IPS-15b (cell line): ENCODE results near the gene GTF3C2.

Experiments used
- H3K27me3 ChIP-seq: one replicate; pipeline ENCODE4 v1.6.1; 2013; ENCODE audit warnings: low read length; ENCODE audit not compliant: control insufficient read depth, insufficient read depth
- H3K36me3 ChIP-seq: one replicate; pipeline ENCODE4 v1.6.1; 2013; ENCODE audit warnings: low read length; ENCODE audit not compliant: control insufficient read depth, insufficient read depth
- H3K4me1 ChIP-seq: one replicate; pipeline ENCODE4 v1.6.1; 2013; ENCODE audit warnings: mild to moderate bottlenecking, low read length; ENCODE audit not compliant: control insufficient read depth, insufficient read depth
- H3K4me3 ChIP-seq: one replicate; pipeline ENCODE4 v1.5.1; 2013; ENCODE audit warnings: low read depth, low read length
- H3K9ac ChIP-seq: one replicate; pipeline ENCODE4 v1.6.1; 2013; ENCODE audit warnings: low read depth, mild to moderate bottlenecking, low read length
- H3K9me3 ChIP-seq: one replicate; pipeline ENCODE4 v1.6.1; 2013; ENCODE audit warnings: mild to moderate bottlenecking, low read length; ENCODE audit not compliant: control insufficient read depth, insufficient read depth

GTF3C2 gene

GRCh38 chr2:27378809-27379290 is 22.3 kb upstream of the GTF3C2 start:
- Histone ChIP-seq H3K9me3 (no peaks in the 10 kb centered on the region), H3K9ac (peak overlapping the region; percentile 97), H3K27me3 (no peaks in the 10 kb centered on the region), H3K4me3 (no peak overlapping the region), H3K36me3 (peaks cover 61% of the 10 kb centered on the region), H3K4me1 (peaks cover 9% of the 10 kb centered on the region)

DNA sequence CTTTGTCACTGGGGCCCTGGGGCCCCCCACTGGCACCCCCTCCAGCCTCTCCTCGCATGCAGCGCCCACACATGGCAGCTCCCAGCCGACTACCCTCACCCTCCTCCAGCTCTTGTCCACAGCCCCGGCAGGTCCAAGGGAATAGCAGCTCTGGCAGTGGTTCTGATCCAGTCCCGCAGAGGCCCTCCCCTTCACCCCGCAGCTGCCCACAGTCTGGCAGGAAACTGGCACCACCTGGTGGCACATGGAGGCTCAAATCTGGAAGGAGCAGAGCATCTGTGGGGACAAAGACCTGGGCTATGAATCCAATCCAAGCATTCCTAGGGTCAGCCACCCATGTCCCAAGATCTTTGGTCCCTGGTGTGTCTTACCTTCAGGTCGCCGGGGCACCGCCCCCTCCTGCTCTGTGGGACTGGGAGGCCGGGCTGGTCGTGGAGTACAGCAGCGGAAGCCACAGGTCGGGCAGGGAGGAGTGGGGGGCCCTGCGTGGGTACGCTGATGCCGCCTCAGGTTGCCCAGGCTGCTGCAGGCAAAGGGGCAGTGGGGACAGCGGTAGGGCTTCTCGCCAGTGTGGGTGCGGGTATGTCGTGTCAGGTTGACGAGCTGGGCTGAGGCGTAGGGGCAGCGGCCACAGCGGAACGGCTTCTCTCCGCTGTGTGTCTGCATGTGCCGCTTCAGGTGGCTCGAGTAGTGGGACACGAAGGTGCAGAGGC is 21.7 kb upstream of the GTF3C2 start:
- Histone ChIP-seq H3K36me3 (peaks cover 57% of the 10 kb centered on the region), H3K4me1 (peaks cover 9% of the 10 kb centered on the region), H3K27me3 (no peaks in the 10 kb centered on the region), H3K9me3 (no peaks in the 10 kb centered on the region), H3K9ac (no peak overlapping the region), H3K4me3 (no peak overlapping the region)

GRCh38 chr2:27377618-27378095 is 21.1 kb upstream of the GTF3C2 start:
- peaks cover 58% of the 10 kb centered on the region for H3K36me3 ChIP-seq
- no peaks in the 10 kb centered on the region for H3K9me3 ChIP-seq
- no peak overlapping the region for H3K4me3 ChIP-seq
- no peak overlapping the region for H3K9ac ChIP-seq
- H3K4me1 ChIP-seq: peaks cover 9% of the 10 kb centered on the region
- H3K27me3 ChIP-seq: no peaks in the 10 kb centered on the region

DNA sequence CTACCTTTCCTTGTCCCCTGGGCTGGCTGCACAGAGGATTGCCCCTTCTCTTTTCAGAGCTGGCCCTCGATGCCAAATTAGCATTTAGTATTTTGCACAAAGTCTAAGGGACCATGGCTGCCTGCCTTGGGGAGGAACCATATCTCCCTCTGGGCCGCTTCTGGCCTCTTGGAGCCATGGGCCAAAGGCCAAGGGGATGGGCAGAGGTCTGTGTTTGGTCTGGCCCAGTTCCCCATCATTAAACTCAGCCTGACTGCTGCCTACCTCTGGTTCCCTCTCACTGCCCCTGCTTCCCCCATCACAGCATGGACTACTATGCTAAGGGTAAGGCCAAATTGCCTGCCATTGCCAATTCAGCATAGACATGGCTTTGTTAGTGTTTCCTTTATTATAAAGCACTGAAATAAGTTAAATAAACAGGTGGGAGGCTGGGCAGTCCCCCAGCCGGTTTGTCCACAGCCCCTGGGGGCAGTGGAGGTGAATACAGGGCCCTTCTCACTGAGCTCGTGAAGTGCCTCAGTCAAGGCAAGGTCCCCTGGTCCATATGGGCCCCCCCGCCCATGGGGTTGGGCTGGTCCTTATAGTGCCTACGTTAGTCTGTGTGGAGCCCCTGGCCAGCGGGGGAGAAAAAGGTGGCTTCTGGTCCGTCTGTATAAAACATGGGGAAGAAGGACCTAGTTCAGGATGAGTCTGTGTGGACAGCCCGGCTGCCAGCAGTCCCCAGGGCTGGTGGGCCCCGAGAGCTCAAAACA is 20.5 kb upstream of the GTF3C2 start:
- no peaks in the 10 kb centered on the region for H3K9me3 ChIP-seq
- peaks cover 53% of the 10 kb centered on the region for H3K36me3 ChIP-seq
- no peak overlapping the region for H3K4me3 ChIP-seq
- H3K27me3 ChIP-seq: no peaks in the 10 kb centered on the region
- no peak overlapping the region for H3K9ac ChIP-seq
- peaks cover 12% of the 10 kb centered on the region for H3K4me1 ChIP-seq

DNA sequence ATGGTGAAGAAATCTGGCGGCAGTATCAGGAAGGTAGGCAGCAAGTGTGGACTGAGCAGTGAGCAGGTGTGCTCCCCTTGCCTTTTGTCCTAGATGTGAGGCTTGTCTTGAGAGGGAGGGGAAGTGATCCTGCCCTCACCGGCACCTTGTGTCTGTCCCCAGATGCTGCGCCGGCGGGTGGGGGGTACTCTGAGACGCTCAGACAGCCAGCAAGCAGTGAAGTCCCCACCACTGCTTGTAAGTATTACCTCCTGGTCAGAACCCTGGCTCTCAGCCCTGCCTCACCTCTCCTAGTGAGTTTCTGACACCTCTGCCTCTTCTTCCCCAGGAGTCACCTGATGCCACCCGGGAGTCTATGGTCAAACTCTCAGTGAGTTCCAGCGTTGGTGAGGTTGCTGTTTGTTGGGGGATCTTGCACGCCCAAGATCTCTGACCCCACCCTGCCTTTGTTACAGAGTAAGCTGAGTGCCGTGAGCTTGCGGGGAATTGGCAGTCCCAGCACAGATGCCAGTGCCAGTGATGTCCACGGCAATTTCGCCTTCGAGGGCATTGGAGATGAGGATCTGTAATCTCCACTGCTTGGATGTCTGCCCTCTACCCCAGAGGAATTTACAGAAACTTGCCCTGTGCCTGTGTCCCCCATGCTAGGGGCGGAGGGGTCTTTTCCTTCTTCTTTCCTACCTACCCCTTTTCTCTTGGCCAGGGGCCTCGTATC is 19.7 kb upstream of the GTF3C2 start:
- Histone ChIP-seq H3K9me3 (no peaks in the 10 kb centered on the region), H3K9ac (no peak overlapping the region), H3K36me3 (peaks cover 46% of the 10 kb centered on the region)

GRCh38 chr2:27375513-27376099 is 19.0 kb upstream of the GTF3C2 start:
- H3K4me1 ChIP-seq: peaks cover 10% of the 10 kb centered on the region
- H3K9me3 ChIP-seq: no peaks in the 10 kb centered on the region
- peaks cover 45% of the 10 kb centered on the region for H3K36me3 ChIP-seq
- no peak overlapping the region for H3K4me3 ChIP-seq
- H3K9ac ChIP-seq: no peak overlapping the region
- H3K27me3 ChIP-seq: no peaks in the 10 kb centered on the region

More for the DNA sequence above, 19.7 kb upstream of the GTF3C2 start:
- H3K4me1 ChIP-seq: peaks cover 11% of the 10 kb centered on the region
- H3K4me3 ChIP-seq: no peak overlapping the region
- H3K27me3 ChIP-seq: no peaks in the 10 kb centered on the region

- no peaks in the 10 kb centered on the region for H3K27me3 ChIP-seq
- peaks cover 44% of the 10 kb centered on the region for H3K36me3 ChIP-seq
Observed at GRCh38 chr2:27373567-27373966, 17.0 kb upstream of the GTF3C2 start.

DNA sequence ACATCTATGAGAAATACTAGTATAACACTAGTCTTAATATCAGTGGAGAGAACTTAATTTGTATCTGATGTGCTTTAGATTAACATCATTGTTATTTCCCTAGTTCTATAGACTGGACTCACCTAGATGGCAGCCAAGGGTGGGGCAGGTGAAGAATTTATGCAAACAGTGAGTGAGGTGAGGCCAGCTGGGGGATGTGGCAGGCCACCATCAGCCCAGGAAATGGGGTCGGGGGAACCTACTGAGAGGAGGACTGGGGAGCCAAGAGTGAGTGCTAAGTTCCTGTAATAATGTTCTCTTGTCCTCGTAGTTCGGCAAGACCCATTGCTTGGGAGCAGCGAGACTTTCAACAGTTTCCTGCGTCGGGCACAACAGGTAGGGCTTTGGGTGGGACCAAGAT is 16.4 kb upstream of the GTF3C2 start:
- Histone ChIP-seq H3K9ac (no peak overlapping the region), H3K36me3 (peaks cover 44% of the 10 kb centered on the region), H3K9me3 (no peaks in the 10 kb centered on the region), H3K4me1 (peaks cover 4% of the 10 kb centered on the region), H3K4me3 (no peak overlapping the region), H3K27me3 (no peaks in the 10 kb centered on the region)

More at GRCh38 chr2:27373567-27373966, 17.0 kb upstream of the GTF3C2 start:
- peaks cover 4% of the 10 kb centered on the region for H3K4me1 ChIP-seq
- no peak overlapping the region for H3K9ac ChIP-seq
- H3K9me3 ChIP-seq: no peaks in the 10 kb centered on the region
- H3K4me3 ChIP-seq: no peak overlapping the region

- peaks cover 4% of the 10 kb centered on the region for H3K4me1 ChIP-seq
- H3K4me3 ChIP-seq: peak overlapping the region; percentile 92
- H3K9ac ChIP-seq: peak overlapping the region; percentile 79
- H3K9me3 ChIP-seq: no peaks in the 10 kb centered on the region
- H3K36me3 ChIP-seq: peaks cover 38% of the 10 kb centered on the region
- H3K27me3 ChIP-seq: no peaks in the 10 kb centered on the region
Observed at GRCh38 chr2:27370816-27371620, 14.5 kb upstream of the GTF3C2 start.

- no peaks in the 10 kb centered on the region for H3K9me3 ChIP-seq
- no peaks in the 10 kb centered on the region for H3K27me3 ChIP-seq
- H3K9ac ChIP-seq: peak within 1 kb of the TSS; percentile 87
- H3K36me3 ChIP-seq: peaks cover 30% of the 10 kb centered on the region
- H3K4me1 ChIP-seq: peaks cover 4% of the 10 kb centered on the region
- peak within 1 kb of the TSS; percentile 92 for H3K4me3 ChIP-seq
Observed at GRCh38 chr2:27370026-27370815, 13.7 kb upstream of the GTF3C2 start, which contains the start of the genes EIF2B4 and SNX17. Gene EIF2B4, minus strand, starts transcription at chr2:27370338. Its CDS starts 24 bp downstream, at chr2:27370314. Gene SNX17, plus strand, starts transcription at chr2:27370616. Its CDS starts 128 bp downstream, at chr2:27370744.
